AG08395 (cell line): Measurements from ENCODE around the gene HDAC1.

Experiments used
- DNase-seq: peaks from one replicate; pipeline ENCODE4 v3.0.0; 2012; ENCODE audit warnings: mixed read lengths, low spot score

Gene HDAC1

GRCh38 chr1:32373996-32374592, 82.2 kb downstream of the HDAC1 start:
- DNase-seq: no peak

GRCh38 chr1:32376199-32376598, 84.3 kb downstream of the HDAC1 start:
- DNase-seq: no peak

DNA sequence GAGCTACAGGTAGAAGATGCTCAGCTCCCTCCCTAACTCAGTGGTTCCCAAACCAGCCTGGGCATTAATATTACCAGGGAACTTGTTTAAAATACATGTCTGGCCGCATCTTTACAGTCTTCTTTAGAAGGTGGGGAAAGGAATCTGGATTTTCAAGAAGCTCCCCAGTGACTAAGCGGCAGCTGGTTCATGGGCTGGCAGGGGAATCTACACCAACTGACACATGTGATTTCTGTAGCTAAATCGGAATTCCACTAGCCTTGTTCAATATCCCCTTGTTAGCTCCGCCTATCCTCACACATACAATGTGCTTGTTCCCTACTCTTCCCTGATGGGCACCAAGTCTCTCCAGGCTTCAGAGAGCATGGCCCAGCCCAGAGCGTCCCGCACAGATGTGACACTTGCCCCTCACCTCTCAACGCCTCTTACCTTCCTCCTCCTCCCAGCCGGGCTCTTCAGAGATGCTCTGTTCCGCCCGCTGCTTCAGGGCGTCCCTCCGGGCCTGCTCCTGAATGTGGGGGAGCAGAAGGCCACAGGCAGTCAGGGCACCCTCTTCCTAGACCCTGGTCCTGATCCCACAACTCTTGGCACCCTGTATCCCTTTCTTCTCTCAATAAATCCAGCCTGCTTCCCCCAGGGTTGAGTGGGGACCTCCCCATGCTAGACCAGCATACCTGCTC, 85.8 kb downstream of the HDAC1 start:
- no peak for DNase-seq

GRCh38 chr1:32380057-32380456, 88.2 kb downstream of the HDAC1 start:
- DNase-seq: no peak
